Pons (tissue), 1 donor: ENCODE results near the gene CDKN2A.

Experiments used
- DNase-seq: peaks from one replicate; pipeline ENCODE4 v3.0.0-alpha.2; 2016; ENCODE audit warnings: low spot score

CDKN2A gene

DNA sequence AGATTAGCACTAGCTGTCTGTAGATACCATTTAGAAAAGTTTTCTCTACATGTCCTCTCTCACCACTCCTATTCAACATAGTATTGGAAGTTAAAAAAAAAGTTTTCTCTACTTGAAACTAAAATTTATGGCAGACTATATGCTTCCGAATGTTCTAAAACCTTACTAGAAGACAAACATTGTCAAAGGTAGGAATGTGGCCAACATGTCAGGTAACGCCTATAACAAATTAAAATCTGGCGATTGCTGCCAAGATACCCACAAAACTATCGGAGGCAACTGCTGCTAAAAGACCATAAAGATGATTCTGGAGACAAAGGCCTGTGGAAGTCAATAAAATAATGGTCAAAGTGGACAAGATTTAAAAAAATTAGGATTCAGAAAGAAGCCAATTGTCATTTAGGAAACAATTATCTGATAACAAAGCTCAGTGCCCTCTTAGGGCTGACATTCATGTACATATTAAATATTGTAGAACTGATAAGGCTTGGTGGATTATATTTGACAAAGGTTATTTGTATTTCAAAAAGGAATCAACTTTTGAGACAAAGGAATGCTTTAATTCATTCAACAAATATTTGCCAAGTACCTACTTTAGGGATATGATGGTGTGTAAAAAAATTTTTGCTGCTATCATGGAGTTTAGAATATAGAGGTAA lies 52.7 kb downstream of the CDKN2A start:
- no peak for DNase-seq

DNA sequence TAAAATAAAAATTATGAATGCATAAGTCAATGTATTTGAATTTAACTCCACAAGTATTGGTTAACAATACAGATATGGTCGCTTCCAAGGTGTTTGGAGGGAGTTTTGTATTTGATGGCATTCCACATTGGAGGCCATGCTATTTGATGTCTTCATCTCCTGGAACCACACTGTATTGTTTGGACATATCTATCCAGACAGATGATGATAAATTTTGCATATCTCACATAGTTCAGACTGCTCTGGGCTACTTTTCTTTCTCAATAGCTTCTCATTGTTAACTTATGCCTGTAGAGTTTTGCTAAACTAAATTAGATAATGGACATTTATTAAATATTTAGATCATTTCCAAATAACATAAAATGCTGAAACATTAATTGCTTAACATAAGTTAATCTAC lies 58.0 kb downstream of the CDKN2A start:
- DNase-seq, result no peak

DNA sequence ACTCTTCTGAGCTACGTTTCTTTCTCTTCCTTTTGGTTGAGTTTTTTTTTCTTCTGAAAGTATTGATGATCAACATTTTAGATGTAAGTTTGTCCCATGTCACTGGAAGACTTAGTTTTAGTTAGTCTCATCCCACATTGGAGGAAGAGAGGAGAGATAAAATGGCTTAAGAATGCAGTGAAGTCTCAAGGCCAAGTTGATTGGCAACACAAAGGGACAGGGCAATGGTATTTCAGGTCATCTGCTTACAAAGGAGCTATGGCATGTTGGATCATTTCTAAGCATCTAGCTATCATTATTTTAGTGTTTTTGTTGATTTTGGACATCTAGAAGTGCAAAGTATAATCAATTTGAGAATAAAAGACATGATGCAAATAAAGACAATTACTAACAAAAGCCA lies 58.6 kb downstream of the CDKN2A start:
- DNase-seq, result no peak

DNA sequence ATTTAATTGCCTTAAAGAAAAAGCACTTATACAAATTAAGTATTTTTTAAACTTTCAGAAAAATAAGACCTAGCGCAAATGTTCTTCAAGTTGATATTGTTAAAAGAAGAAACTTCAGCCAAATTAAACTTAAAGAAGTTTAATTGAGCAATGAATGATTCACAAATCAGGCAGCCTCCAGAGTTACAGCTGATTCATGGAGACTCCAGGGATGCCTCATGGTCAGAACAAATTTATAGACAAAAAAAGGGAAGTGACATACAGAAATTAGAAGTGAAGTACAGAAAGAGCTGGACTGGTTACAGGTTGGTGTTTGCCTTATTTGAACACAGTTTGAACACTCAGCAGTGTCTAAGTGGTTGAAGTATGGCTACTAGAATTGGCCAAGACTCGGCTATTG lies 60.3 kb downstream of the CDKN2A start:
- DNase-seq, result no peak

DNA sequence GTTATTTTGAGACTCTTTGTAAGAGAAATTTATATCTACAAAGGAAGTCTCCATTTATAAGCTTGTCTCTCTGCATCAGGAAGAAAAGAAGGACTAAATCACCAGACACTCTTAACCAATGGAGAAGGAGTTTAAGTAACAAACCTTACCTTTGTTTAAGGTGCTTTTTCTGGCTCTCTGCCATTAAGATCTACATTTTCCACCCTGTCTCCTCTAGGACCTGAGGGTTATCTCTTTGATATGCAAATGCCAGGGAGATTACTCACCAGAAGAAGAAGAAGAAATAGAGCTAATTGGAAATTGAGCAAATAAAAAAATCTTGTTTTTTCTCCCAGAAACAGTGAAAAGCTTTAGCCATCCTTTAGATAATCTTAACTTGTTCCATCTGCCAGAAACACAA lies 60.9 kb downstream of the CDKN2A start:
- no peak for DNase-seq

DNA sequence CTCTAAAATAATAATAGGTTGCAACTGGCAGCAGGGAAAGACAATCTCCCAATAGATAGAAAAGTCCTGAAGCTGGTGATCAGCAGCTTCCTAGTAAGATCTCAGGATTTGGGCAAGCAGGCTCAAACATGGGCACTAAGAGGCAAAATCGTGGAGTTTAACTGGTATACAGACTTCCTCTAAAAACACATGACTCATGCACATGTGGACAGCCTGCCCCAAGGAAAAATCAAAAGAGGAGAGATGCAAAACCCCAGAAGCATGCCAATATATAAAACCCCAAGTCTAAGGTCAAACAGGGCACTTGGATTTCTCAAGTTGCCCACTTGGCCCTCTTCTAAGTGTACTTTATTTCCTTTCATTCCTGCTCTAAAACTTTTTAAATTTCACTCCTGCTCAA lies 62.8 kb downstream of the CDKN2A start:
- DNase-seq, result no peak

- DNase-seq, result no peak
These were observed 66.4 kb downstream of the CDKN2A start for GRCh38 chr9:21927752-21928151.

DNA sequence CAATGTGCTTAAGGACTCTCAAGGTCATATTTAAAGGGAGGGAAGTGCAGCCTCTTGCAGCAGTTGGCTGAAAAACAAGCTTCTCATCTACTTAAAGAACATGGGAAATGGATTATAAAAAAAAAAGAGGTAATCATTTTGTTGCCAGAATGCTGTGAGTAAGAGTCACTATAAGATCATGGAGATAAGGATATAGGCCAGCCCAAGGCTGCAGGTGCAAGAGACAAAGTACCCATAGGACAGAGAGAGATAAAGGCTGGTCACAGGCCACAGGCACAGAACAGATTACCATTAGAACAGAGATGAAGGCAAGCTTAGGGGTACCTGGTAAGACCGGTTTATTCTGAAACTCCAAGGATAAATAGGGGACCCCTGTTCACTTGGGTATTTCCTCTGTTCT lies 70.5 kb downstream of the CDKN2A start:
- no peak for DNase-seq

DNA sequence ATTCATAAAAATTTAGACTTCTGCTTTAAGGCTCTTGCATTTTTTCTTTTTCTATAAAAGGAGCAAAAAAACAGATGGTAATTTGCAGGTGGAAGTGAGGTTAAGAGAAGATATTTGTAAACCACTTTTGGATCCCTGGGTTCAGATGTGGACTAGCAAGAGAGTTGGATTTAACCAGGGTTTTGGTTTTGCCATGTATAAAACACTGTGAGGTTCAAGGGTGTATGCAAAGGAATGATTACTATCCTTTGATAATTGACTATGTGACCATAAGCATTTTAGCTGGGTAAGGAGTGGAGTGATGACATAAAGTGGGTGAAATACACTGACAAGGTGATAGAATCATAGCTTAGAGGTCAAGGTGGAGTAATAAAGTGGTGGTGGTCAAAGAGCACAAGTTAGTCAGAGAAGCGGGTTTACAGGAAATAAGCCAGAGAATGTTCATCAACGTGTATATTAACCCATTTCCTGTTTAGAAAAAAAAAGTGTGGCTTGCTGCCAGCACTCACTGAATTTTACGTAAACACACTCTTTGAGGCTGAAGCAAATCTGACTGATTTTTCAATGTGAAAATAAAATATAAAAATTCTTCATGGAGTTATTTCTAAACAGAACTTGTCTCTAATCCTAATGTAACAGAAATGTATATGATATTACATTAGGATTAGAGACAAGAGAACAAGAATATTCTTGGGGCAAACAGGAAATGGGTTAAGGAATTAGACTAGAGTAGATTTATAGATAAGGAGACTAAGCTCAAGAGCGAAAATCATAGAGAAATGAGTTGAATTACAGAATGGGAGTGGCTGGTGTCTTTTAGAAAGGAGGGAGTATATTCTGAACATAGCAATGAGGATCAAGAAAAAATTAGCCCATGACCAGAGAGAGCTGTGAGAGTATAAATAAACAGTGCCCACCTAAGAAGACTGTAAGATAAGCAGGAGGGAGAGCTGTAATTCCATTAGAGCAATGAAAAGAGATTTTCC lies 74.5 kb downstream of the CDKN2A start:
- DNase-seq, result no peak
